Posterior vena cava (tissue), 2 donors: ENCODE results near the gene MAPKAP1. TPM values are rescaled to one million over a fixed set of nuclear protein-coding genes. Genes with fewer than 3 reads are reported as not detected.
"Not testable (repeated sequence)": the region's sequence is repeated elsewhere in the genome, so short reads cannot be mapped to it uniquely, and the experiment has no call there.

Experiments
- DNase-seq: peaks from one replicate; pipeline ENCODE4 v3.0.0-alpha.2; 2020; ENCODE audit warnings: low spot score
- intact Hi-C, 2 donors: fragments of 100-400 bp; cut with DNase I; formaldehyde crosslinking; loops; one replicate each; pipeline versions ENCODE4 v1.14.1 to v1.14.2; 2022 to 2023
- total RNA-seq, 2 donors: library from RNA; stranded (reverse); fragmentation: NEBNext Ultra II Directional; extraction: Animal tissue kit (Norgen Biotek cat#: 25700); gene quantifications; one replicate each; pipeline ENCODE4 v1.2.1, GENCODE V29; 2021
- donor health status: DM: yes; HTN: yes; CAD: no.
- donor health status: DM: yes; HTN: yes; CAD: no.

Gene MAPKAP1
- total RNA-seq, 2 donors from 2014 or later: 56.1 to 62.2 TPM

- intact Hi-C loops: no loop called here
- no peak for DNase-seq
These were observed 119.1 kb downstream of the MAPKAP1 start for GRCh38 chr9:125587819-125588460.

- DNase-seq: no peak
- intact Hi-C loops: no loop called here
These were observed 120.9 kb downstream of the MAPKAP1 start for GRCh38 chr9:125586172-125586511.

DNA sequence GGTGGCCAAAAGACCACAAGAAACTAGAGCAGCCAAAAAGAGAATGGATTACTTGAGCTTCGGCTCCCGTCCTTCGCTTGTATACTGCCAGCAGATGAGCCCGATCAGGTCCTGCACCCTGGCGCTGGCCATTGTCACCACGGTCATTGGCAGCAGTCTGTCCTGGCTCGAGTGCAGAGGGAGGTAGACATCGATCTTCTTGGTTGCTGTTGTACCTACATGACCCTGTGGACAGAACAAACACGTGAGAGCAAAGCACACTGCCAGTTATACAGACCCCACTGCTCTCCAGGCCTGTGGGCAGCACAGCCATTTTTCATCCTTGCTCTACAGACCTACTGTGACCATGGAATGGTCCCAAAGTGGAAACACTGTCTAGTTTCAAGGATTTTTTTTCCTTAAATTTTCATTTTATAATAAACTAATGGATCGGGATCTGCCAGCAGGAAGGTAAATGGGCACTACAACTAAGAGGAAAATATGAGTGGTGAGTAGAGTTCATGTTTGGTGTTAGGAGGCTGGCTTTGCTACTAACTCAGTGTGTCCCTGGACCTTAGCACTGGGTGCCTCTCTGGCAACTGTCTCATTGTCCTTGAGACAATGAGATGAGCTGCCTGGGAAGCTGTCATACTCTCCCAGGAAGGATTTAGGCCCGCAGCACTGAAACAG, 121.4 kb downstream of the MAPKAP1 start:
- intact Hi-C loops: no loop called here
- no peak for DNase-seq

DNA sequence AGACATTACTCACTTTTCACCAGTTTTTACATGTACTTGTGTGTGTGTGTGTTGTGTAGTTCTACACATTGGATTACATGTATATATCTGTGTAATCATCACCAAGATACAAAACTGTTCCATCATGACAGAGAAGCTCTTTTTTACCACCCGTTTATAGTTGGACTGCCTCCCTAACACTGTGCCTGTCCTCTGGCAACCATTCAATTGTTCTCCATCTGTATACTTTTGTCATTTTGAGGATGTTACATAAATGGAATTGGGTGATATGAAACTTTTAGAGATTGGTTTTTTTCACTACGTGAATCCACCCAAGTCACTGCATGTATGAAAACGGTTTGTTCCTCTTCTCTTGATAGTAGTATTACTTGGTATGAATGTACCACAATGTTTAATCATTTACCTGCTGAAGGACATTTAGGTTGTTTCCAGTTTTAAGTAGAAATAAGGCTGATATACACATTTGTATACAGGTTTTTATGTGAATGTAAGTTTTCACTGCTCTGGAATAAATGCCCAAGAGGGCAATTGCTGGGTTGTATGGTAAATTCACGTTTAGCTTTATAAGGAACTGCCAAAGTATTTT, 126.2 kb downstream of the MAPKAP1 start:
- intact Hi-C loops: no loop called here
- DNase-seq: no peak

GRCh38 chr9:125579030-125579932, 127.7 kb downstream of the MAPKAP1 start:
- intact Hi-C loops: no loop called here
- DNase-seq: no peak

- no peak for DNase-seq
- intact Hi-C loops: no loop called here
These were observed 132.7 kb downstream of the MAPKAP1 start for GRCh38 chr9:125574126-125574877.

GRCh38 chr9:125572461-125572860, 134.5 kb downstream of the MAPKAP1 start:
- intact Hi-C loops, DNase-seq: not testable (repeated sequence)

DNA sequence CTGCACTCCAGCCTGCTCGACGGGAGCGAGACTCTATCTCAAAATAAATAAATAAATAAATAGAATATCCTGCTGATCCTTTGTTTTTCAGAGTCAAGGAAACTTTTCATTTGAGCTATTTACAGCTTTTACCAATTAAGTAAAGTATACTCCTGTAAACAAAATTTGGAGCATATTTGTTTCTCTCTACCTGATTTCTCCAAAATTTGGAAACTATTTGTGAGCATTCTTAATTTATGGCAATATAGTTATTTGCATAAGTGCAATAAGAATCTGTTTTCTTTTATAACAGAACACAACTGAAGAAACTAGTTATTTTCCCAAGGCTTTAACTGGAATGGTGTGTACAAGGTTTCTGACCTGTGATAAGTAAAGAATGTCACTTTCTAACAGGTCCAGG, 135.2 kb downstream of the MAPKAP1 start:
- intact Hi-C loops, DNase-seq: not testable (repeated sequence)

GRCh38 chr9:125570246-125570645, 136.8 kb downstream of the MAPKAP1 start:
- no peak for DNase-seq
- intact Hi-C loops: no loop called here

DNA sequence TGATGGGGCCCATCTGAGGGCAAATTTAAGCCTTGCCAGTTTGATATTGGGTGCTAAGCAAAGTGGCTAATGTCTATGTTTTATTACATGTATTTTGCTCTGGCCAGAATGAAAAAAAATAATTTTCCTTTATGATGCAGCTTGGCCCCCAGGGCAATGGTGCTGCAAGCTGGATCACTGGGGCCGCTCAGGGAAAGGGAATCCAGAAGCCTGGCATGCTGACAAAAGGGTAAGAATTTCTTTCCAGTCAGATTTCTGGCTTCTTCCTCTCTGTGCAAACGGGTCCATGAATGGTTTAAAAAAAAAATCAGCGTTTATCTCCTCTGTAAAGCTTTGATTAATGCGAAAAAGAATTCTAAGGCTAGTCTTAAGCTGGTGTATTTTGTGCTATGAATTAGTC, 138.4 kb downstream of the MAPKAP1 start:
- no peak for DNase-seq
- intact Hi-C loops: no loop called here

- intact Hi-C loops, DNase-seq: not testable (repeated sequence)
These were observed 141.0 kb downstream of the MAPKAP1 start for GRCh38 chr9:125566051-125566450.

GRCh38 chr9:125565126-125565525, 141.9 kb downstream of the MAPKAP1 start:
- intact Hi-C loops: no loop called here
- DNase-seq: no peak

GRCh38 chr9:125564631-125565030, 142.4 kb downstream of the MAPKAP1 start:
- intact Hi-C loops: no loop called here
- DNase-seq: no peak

GRCh38 chr9:125561509-125562148, 145.4 kb downstream of the MAPKAP1 start:
- intact Hi-C loops: no loop called here
- DNase-seq: no peak

DNA sequence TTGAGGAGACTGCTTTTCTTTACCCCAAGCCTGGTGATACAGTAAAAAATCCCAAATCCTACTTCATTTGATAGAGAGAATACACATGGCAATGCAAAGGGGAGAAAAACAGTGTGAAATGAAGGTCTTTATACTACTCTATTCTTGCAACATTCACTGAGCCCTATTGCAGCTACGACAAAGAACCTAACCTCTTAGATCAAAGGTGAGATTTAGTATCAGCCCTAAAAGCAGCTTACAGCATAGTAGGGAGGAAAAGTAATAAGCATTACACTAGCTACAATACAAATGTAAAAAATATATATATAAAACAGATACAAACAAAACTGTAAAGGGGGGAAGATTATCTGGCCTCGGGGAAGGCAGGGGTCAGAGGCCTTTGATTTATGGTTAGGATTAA, 147.1 kb downstream of the MAPKAP1 start:
- no peak for DNase-seq
- intact Hi-C loops: no loop called here

- intact Hi-C loops: no loop called here
These were observed 147.8 kb downstream of the MAPKAP1 start for GRCh38 chr9:125559194-125559593.

GRCh38 chr9:125558453-125559092, 148.4 kb downstream of the MAPKAP1 start:
- no peak for DNase-seq
- intact Hi-C loops: no loop called here

More at GRCh38 chr9:125559194-125559593, 147.8 kb downstream of the MAPKAP1 start:
- no peak for DNase-seq

GRCh38 chr9:125556046-125556721, 150.8 kb downstream of the MAPKAP1 start:
- no peak for DNase-seq
- intact Hi-C loops: no loop called here
